ENCODE measurements around the gene ADCK1. TPM values are rescaled to one million over a fixed set of nuclear protein-coding genes. Genes with fewer than 3 reads are reported as not detected.

ADCK1 gene
- total RNA-seq, 1 donor from 2014 or later = 3.9 TPM

- H3K36me3 Mint-ChIP-seq (ENCODE audit: low read depth) = no peaks in the 10 kb centered on the region
- H3K9me3 Mint-ChIP-seq = no peaks in the 10 kb centered on the region
- no peaks in the 10 kb centered on the region for H3K27me3 Mint-ChIP-seq (ENCODE audit: insufficient read depth)
- intact Hi-C loops (cut with micrococcal nuclease) = no loop called here
- H3K4me3 Mint-ChIP-seq = no peak overlapping the region
- H3K27ac Mint-ChIP-seq = no peak overlapping the region
- DNase-seq (ENCODE audit: low spot score) = no peak
- H3K4me1 Mint-ChIP-seq (ENCODE audit: low read depth) = no peaks in the 10 kb centered on the region
These were observed 23.5 kb downstream of the ADCK1 start for GRCh38 chr14:77823378-77823777.

GRCh38 chr14:77825895-77826519, 26.1 kb downstream of the ADCK1 start:
- no peak overlapping the region for H3K4me3 Mint-ChIP-seq
- no peak for DNase-seq (ENCODE audit: low spot score)
- H3K9me3 Mint-ChIP-seq = no peaks in the 10 kb centered on the region
- no peaks in the 10 kb centered on the region for H3K36me3 Mint-ChIP-seq (ENCODE audit: low read depth)
- H3K27me3 Mint-ChIP-seq (ENCODE audit: insufficient read depth) = no peaks in the 10 kb centered on the region
- intact Hi-C loops (cut with micrococcal nuclease) = no loop called here
- H3K27ac Mint-ChIP-seq = no peak overlapping the region
- H3K4me1 Mint-ChIP-seq (ENCODE audit: low read depth) = no peaks in the 10 kb centered on the region

- Mint-ChIP-seq H3K36me3 (ENCODE audit: low read depth) (no peaks in the 10 kb centered on the region), H3K4me3 (no peak overlapping the region), H3K27me3 (ENCODE audit: insufficient read depth) (no peaks in the 10 kb centered on the region), H3K27ac (no peak overlapping the region), H3K9me3 (no peaks in the 10 kb centered on the region), H3K4me1 (ENCODE audit: low read depth) (no peaks in the 10 kb centered on the region)
- intact Hi-C loops (cut with micrococcal nuclease) = no loop called here
- DNase-seq (ENCODE audit: low spot score) = no peak
These were observed 30.8 kb downstream of the ADCK1 start for GRCh38 chr14:77830692-77831091.

- Mint-ChIP-seq H3K4me3 (no peak overlapping the region), H3K4me1 (ENCODE audit: low read depth) (no peaks in the 10 kb centered on the region), H3K9me3 (no peaks in the 10 kb centered on the region), H3K27me3 (ENCODE audit: insufficient read depth) (no peaks in the 10 kb centered on the region), H3K36me3 (ENCODE audit: low read depth) (no peaks in the 10 kb centered on the region), H3K27ac (no peak overlapping the region)
- no peak for DNase-seq (ENCODE audit: low spot score)
- intact Hi-C loops (cut with micrococcal nuclease) = no loop called here
These were observed 32.4 kb downstream of the ADCK1 start for GRCh38 chr14:77832297-77832696.

- no peak overlapping the region for H3K27ac Mint-ChIP-seq
- H3K9me3 Mint-ChIP-seq = no peaks in the 10 kb centered on the region
- no peaks in the 10 kb centered on the region for H3K27me3 Mint-ChIP-seq (ENCODE audit: insufficient read depth)
- no peaks in the 10 kb centered on the region for H3K36me3 Mint-ChIP-seq (ENCODE audit: low read depth)
- no peaks in the 10 kb centered on the region for H3K4me1 Mint-ChIP-seq (ENCODE audit: low read depth)
- no peak for DNase-seq (ENCODE audit: low spot score)
- H3K4me3 Mint-ChIP-seq = no peak overlapping the region
- intact Hi-C loops (cut with micrococcal nuclease) = no loop called here
These were observed 38.0 kb downstream of the ADCK1 start for GRCh38 chr14:77837926-77838325.

GRCh38 chr14:77838831-77839511, 39.1 kb downstream of the ADCK1 start:
- intact Hi-C loops (cut with micrococcal nuclease) = no loop called here
- H3K27ac Mint-ChIP-seq = no peak overlapping the region
- H3K4me3 Mint-ChIP-seq = no peak overlapping the region
- H3K9me3 Mint-ChIP-seq = no peaks in the 10 kb centered on the region
- H3K4me1 Mint-ChIP-seq (ENCODE audit: low read depth) = no peaks in the 10 kb centered on the region
- no peak for DNase-seq (ENCODE audit: low spot score)
- H3K27me3 Mint-ChIP-seq (ENCODE audit: insufficient read depth) = no peaks in the 10 kb centered on the region
- H3K36me3 Mint-ChIP-seq (ENCODE audit: low read depth) = no peaks in the 10 kb centered on the region

GRCh38 chr14:77843195-77843594, 43.3 kb downstream of the ADCK1 start:
- H3K27ac Mint-ChIP-seq = no peak overlapping the region
- intact Hi-C loops (cut with micrococcal nuclease) = no loop called here
- no peaks in the 10 kb centered on the region for H3K9me3 Mint-ChIP-seq
- H3K4me1 Mint-ChIP-seq (ENCODE audit: low read depth) = no peaks in the 10 kb centered on the region
- H3K27me3 Mint-ChIP-seq (ENCODE audit: insufficient read depth) = no peaks in the 10 kb centered on the region
- no peak for DNase-seq (ENCODE audit: low spot score)
- H3K4me3 Mint-ChIP-seq = no peak overlapping the region
- no peaks in the 10 kb centered on the region for H3K36me3 Mint-ChIP-seq (ENCODE audit: low read depth)

GRCh38 chr14:77843651-77844050, 43.7 kb downstream of the ADCK1 start:
- H3K27ac Mint-ChIP-seq = no peak overlapping the region
- intact Hi-C loops (cut with micrococcal nuclease) = no loop called here
- no peak for DNase-seq (ENCODE audit: low spot score)

GRCh38 chr14:77844802-77845201, 44.9 kb downstream of the ADCK1 start:
- intact Hi-C loops (cut with micrococcal nuclease) = no loop called here
- DNase-seq (ENCODE audit: low spot score) = no peak
- Mint-ChIP-seq H3K36me3 (ENCODE audit: low read depth) (no peaks in the 10 kb centered on the region), H3K27ac (no peak overlapping the region), H3K9me3 (no peaks in the 10 kb centered on the region), H3K27me3 (ENCODE audit: insufficient read depth) (no peaks in the 10 kb centered on the region), H3K4me1 (ENCODE audit: low read depth) (no peaks in the 10 kb centered on the region), H3K4me3 (no peak overlapping the region)

More at GRCh38 chr14:77843651-77844050, 43.7 kb downstream of the ADCK1 start:
- no peak overlapping the region for H3K4me3 Mint-ChIP-seq
- H3K27me3 Mint-ChIP-seq (ENCODE audit: insufficient read depth) = no peaks in the 10 kb centered on the region
- no peaks in the 10 kb centered on the region for H3K4me1 Mint-ChIP-seq (ENCODE audit: low read depth)
- no peaks in the 10 kb centered on the region for H3K36me3 Mint-ChIP-seq (ENCODE audit: low read depth)
- no peaks in the 10 kb centered on the region for H3K9me3 Mint-ChIP-seq

GRCh38 chr14:77848031-77848430, 48.1 kb downstream of the ADCK1 start:
- DNase-seq (ENCODE audit: low spot score) = no peak
- Mint-ChIP-seq H3K27ac (no peak overlapping the region), H3K36me3 (ENCODE audit: low read depth) (no peaks in the 10 kb centered on the region), H3K27me3 (ENCODE audit: insufficient read depth) (no peaks in the 10 kb centered on the region), H3K4me1 (ENCODE audit: low read depth) (no peaks in the 10 kb centered on the region), H3K4me3 (no peak overlapping the region), H3K9me3 (peaks cover 3% of the 10 kb centered on the region)
- intact Hi-C loops (cut with micrococcal nuclease) = no loop called here

GRCh38 chr14:77849711-77850110, 49.8 kb downstream of the ADCK1 start:
- no peaks in the 10 kb centered on the region for H3K4me1 Mint-ChIP-seq (ENCODE audit: low read depth)
- intact Hi-C loops (cut with micrococcal nuclease) = no loop called here
- no peaks in the 10 kb centered on the region for H3K36me3 Mint-ChIP-seq (ENCODE audit: low read depth)
- no peak overlapping the region for H3K27ac Mint-ChIP-seq
- H3K27me3 Mint-ChIP-seq (ENCODE audit: insufficient read depth) = no peaks in the 10 kb centered on the region
- H3K4me3 Mint-ChIP-seq = no peak overlapping the region
- DNase-seq (ENCODE audit: low spot score) = no peak
- H3K9me3 Mint-ChIP-seq = peaks cover 3% of the 10 kb centered on the region

- intact Hi-C loops (cut with micrococcal nuclease) = no loop called here
- no peaks in the 10 kb centered on the region for H3K36me3 Mint-ChIP-seq (ENCODE audit: low read depth)
- no peak overlapping the region for H3K4me3 Mint-ChIP-seq
- peaks cover 3% of the 10 kb centered on the region for H3K9me3 Mint-ChIP-seq
- H3K27me3 Mint-ChIP-seq (ENCODE audit: insufficient read depth) = no peaks in the 10 kb centered on the region
- H3K4me1 Mint-ChIP-seq (ENCODE audit: low read depth) = no peaks in the 10 kb centered on the region
- DNase-seq (ENCODE audit: low spot score) = no peak
- no peak overlapping the region for H3K27ac Mint-ChIP-seq
These were observed 54.0 kb downstream of the ADCK1 start for GRCh38 chr14:77853919-77854318.

GRCh38 chr14:77856941-77857340, 57.0 kb downstream of the ADCK1 start:
- Mint-ChIP-seq H3K4me1 (ENCODE audit: low read depth) (no peaks in the 10 kb centered on the region), H3K27ac (no peak overlapping the region), H3K9me3 (no peaks in the 10 kb centered on the region), H3K27me3 (ENCODE audit: insufficient read depth) (no peaks in the 10 kb centered on the region), H3K4me3 (no peak overlapping the region), H3K36me3 (ENCODE audit: low read depth) (no peaks in the 10 kb centered on the region)
- intact Hi-C loops (cut with micrococcal nuclease) = no loop called here
- DNase-seq (ENCODE audit: low spot score) = no peak
